Measurements from ENCODE around the gene DNAH11. TPM values are rescaled to one million over a fixed set of nuclear protein-coding genes. Genes with fewer than 3 reads are reported as not detected.

Gene DNAH11
- total and polyA plus RNA-seq, 2 of the 4 experiments (the other 2 are of a cell fraction), result not detected

DNA sequence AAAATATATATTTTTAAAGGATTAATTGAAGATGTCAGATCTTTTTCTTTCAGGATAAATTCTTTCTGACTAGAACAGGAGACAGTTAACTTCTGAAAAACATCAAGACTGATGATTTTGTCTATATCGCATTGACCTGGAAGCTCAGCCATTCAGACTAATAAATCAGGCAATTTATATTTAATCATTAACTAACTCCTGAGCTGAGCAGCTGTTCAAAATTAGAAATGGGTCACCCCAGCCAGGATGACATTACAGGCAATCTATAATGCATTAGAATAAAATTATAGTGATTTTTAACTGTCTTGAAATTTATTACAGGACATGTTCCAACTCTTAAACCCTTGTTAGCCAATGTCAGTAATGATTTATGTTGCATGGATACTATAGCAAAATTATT lies 263.0 kb downstream of the DNAH11 start:
- Histone ChIP-seq H4K5ac (ENCODE audit: low read depth, low read length) (no peak overlapping the region), H4K20me1 (ENCODE audit: insufficient read depth, low read length) (no peaks in the 10 kb centered on the region), H4K8ac (ENCODE audit: low read depth in 2 of 2, low read length in 2 of 2) (no peak overlapping the region), H2BK20ac (ENCODE audit: low read depth, low read length) (no peak overlapping the region), H3K14ac (replicated peaks; ENCODE audit: low read depth, low read length) (no peak overlapping the region), H2AK5ac (ENCODE audit: low read depth, low read length) (no peak overlapping the region), H3K9ac (ENCODE audit: low read depth, low read length) (no peak overlapping the region), H2BK5ac (ENCODE audit: low read depth, low read length, poor library complexity, severe bottlenecking) (no peak overlapping the region), H2AK9ac (replicated peaks; ENCODE audit: low read depth, low read length, poor library complexity) (no peak overlapping the region), H2BK120ac (ENCODE audit: low read depth, low read length) (no peak overlapping the region), H2BK15ac (ENCODE audit: low read depth, low read length) (no peak overlapping the region), H2AFZ (replicated peaks; ENCODE audit: low read length, poor library complexity) (no peak overlapping the region), H3K4me1 (ENCODE audit: control insufficient read depth, insufficient read depth, low read length) (no peaks in the 10 kb centered on the region), H3K79me1 (ENCODE audit: low read depth in 1 of 2, low read length in 2 of 2) (no peaks in the 10 kb centered on the region), H3K23ac (ENCODE audit: low read depth, low read length) (no peak overlapping the region), H3K4ac (ENCODE audit: low read depth, low read length) (no peak overlapping the region), H3K4me2 (ENCODE audit: low read depth, low read length) (no peak overlapping the region), H3K27ac (ENCODE audit: insufficient read depth, low read length) (no peak overlapping the region), H3K36me3 (ENCODE audit: control insufficient read depth, insufficient read depth, low read length) (no peaks in the 10 kb centered on the region), H3K27me3 (ENCODE audit: control insufficient read depth, insufficient read depth, low read length) (no peaks in the 10 kb centered on the region), H3K9me1 (ENCODE audit: insufficient read depth, low read length) (no peaks in the 10 kb centered on the region), H3K9me3 (ENCODE audit: control insufficient read depth, insufficient read depth, low read length) (no peaks in the 10 kb centered on the region), H3K18ac (ENCODE audit: low read depth, low read length) (no peak overlapping the region), H3K4me3 (ENCODE audit: insufficient read depth, low read depth, low read length) (no peak overlapping the region), H3K56ac (ENCODE audit: extremely low read depth, insufficient read depth, low read length) (no peak overlapping the region), H4K91ac (ENCODE audit: insufficient read depth, low read depth, low read length) (no peak overlapping the region)
- no CpG with 5 or more reads among the region's 1 CpG for WGBS, 2 experiments (ENCODE audit: extremely low coverage in 2 of 2, insufficient read length in 1 of 2)
- ChIA-PET POLR2A (ENCODE audit: unreplicated experiment) (no interaction called here), CTCF (no interaction called here)
- TF ChIP-seq NFE2L2 (IDR thresholded peaks at IDR 0.05; ENCODE audit: low read depth, low read length), result no peak
- in situ Hi-C loops (cut with MboI; ENCODE audit: low sequenced_read_pairs), result no loop called here
- intact Hi-C loops (cut with micrococcal nuclease), result no loop called here
- dilution Hi-C loops (cut with HindIII; ENCODE audit: low sequenced_read_pairs, unreplicated experiment), result no loop called here
- DNase-seq, result no peak
- no peak for ATAC-seq (ENCODE audit: low read depth)
- no TSS peak for BruUV-seq (replicated peaks)

All from IMR-90 (cell line).